KOPT-K1 (cell line): ENCODE results near the gene MYO18B.

Source experiments
- H3K27ac ChIP-seq: fragments of 200-600 bp; sonication (generic); 2 replicates; pipeline ENCODE4 v1.5.1; 2016; ENCODE audit warnings: antibody characterized with exemption, mild to moderate bottlenecking, low read depth, low read length; ENCODE audit not compliant: poor library complexity, severe bottlenecking
- H3K36me3 ChIP-seq: fragments of 200-600 bp; sonication (generic); 2 replicates; pipeline ENCODE4 v1.5.1; 2017; ENCODE audit warnings: antibody characterized with exemption, mild to moderate bottlenecking, low read length, moderate library complexity; ENCODE audit not compliant: insufficient read depth
- H3K9me3 ChIP-seq: fragments of 200-600 bp; sonication (generic); 2 replicates; pipeline ENCODE4 v1.5.1; 2017; ENCODE audit warnings: antibody characterized with exemption, low read length, mild to moderate bottlenecking; ENCODE audit not compliant: insufficient read depth, poor library complexity, severe bottlenecking

The MYO18B gene, protein sequence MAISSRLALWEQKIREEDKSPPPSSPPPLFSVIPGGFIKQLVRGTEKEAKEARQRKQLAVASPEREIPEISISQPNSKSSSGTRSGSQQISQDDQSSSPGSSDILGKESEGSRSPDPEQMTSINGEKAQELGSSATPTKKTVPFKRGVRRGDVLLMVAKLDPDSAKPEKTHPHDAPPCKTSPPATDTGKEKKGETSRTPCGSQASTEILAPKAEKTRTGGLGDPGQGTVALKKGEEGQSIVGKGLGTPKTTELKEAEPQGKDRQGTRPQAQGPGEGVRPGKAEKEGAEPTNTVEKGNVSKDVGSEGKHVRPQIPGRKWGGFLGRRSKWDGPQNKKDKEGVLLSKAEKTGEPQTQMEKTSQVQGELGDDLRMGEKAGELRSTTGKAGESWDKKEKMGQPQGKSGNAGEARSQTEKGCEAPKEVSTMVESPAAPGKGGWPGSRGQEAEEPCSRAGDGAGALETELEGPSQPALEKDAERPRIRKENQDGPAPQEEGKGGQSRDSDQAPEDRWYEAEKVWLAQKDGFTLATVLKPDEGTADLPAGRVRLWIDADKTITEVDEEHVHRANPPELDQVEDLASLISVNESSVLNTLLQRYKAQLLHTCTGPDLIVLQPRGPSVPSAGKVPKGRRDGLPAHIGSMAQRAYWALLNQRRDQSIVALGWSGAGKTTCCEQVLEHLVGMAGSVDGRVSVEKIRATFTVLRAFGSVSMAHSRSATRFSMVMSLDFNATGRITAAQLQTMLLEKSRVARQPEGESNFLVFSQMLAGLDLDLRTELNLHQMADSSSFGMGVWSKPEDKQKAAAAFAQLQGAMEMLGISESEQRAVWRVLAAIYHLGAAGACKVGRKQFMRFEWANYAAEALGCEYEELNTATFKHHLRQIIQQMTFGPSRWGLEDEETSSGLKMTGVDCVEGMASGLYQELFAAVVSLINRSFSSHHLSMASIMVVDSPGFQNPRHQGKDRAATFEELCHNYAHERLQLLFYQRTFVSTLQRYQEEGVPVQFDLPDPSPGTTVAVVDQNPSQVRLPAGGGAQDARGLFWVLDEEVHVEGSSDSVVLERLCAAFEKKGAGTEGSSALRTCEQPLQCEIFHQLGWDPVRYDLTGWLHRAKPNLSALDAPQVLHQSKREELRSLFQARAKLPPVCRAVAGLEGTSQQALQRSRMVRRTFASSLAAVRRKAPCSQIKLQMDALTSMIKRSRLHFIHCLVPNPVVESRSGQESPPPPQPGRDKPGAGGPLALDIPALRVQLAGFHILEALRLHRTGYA (N-terminal part only)

DNA sequence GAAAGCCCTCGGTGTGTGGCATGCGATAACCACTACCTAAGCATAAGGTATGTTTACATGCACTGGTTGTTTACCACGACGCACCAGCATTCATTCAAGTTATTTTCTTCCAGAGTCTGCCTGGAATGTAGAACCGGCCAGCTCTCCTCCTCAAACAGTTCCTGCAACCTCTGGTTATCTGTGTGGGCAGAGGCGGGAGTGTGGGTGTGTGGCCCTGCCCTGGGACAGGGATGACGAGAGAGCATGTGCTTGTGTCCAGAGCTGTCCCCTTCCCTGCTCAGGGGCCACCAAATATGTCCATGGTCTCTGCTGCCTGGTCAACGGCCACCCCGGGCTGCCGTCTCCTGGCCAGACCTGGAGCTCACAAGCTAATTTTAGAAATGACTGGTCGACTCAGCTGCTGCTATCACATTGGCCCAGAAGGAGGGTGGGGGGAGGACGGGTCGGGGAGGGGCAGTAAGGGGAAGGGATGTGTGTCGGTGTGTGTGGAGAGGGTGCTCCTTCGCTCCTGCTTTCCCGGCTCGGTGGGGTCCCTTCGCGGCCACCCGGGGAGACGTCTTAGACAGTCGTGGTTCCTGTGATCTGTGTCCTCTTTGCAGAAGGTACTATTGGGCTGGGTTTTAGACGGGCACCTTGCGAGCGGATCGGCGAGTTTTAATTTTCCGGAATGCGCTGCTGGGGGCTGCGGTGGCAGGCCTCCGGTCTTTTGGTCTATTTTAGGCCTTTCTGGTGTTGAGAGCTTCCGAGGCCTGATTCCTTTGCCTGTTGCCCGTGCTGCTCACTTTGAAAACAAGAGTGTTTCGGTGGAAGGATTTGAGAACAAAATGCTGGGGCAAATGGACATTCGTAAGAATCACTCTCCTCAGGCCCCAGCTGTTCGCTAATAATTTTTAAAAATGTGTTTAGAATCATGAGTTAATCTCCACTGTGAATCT lies at the start of gene MYO18B:
MYO18B (plus strand) TSS at position 497 of the 935 bp plus-strand sequence. CDS start 18,905 bp downstream, outside the sequence.
- Histone ChIP-seq H3K27ac (peak within 1 kb of the TSS; percentile 99), H3K36me3 (peaks cover 39% of the 10 kb centered on the region)

GRCh38 chr22:25692397-25693267 lies 49.4 kb upstream of the MYO18B start:
- peak overlapping the region; percentile 73 for H3K27ac ChIP-seq
- no peaks in the 10 kb centered on the region for H3K9me3 ChIP-seq
- H3K36me3 ChIP-seq: peaks cover 99% of the 10 kb centered on the region

More for the DNA sequence above, at the start of gene MYO18B:
- peaks cover 8% of the 10 kb centered on the region for H3K9me3 ChIP-seq

GRCh38 chr22:25693268-25693565 lies 48.8 kb upstream of the MYO18B start:
- Histone ChIP-seq H3K9me3 (no peaks in the 10 kb centered on the region), H3K36me3 (peaks cover 99% of the 10 kb centered on the region), H3K27ac (peak overlapping the region; percentile 73)

- Histone ChIP-seq H3K36me3 (peaks cover 99% of the 10 kb centered on the region), H3K9me3 (no peaks in the 10 kb centered on the region), H3K27ac (peak overlapping the region; percentile 30)
These were observed 47.6 kb upstream of the MYO18B start for GRCh38 chr22:25694196-25694907.

DNA sequence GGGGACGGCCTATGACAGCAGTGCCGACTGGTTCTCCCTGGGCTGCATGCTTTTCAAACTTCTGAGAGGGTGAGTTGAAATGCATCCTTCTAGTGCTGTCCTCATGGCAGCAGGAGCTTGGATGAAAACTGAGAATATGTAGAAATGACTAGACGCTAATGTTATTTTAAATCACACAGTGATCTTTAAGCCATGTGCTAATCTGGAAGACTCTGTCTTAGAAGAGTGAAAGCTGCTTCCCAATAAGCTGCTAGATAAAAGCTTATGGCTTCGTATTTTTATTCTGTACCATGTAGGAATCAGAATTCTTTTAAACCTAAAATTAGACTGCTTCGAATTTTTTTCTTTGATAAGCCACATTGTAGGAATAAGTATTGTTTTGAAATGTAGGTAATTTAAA lies 46.8 kb upstream of the MYO18B start:
- H3K36me3 ChIP-seq: peaks cover 97% of the 10 kb centered on the region
- H3K9me3 ChIP-seq: no peaks in the 10 kb centered on the region
- H3K27ac ChIP-seq: peak overlapping the region; percentile 30

DNA sequence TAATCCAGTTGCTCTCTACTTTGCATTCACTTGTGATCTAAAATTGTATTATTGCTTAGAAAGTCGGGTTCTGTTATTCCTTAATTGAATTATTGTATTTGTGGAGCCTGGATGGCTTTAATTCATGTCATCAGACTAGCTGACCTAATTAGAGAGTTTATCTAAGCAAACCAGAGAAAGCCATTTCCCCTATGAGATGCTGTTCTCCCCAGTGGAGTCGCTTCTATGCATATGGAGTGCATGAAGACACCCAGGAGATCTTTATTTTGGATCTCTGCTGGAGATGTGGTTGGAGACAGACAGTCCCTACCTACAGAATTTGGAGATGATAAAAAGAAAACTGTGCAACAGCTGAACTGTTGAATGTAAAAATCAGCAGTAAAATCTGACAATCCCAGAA lies 45.2 kb upstream of the MYO18B start:
- H3K36me3 ChIP-seq: peaks cover 90% of the 10 kb centered on the region
- peak overlapping the region; percentile 91 for H3K27ac ChIP-seq
- H3K9me3 ChIP-seq: no peaks in the 10 kb centered on the region

DNA sequence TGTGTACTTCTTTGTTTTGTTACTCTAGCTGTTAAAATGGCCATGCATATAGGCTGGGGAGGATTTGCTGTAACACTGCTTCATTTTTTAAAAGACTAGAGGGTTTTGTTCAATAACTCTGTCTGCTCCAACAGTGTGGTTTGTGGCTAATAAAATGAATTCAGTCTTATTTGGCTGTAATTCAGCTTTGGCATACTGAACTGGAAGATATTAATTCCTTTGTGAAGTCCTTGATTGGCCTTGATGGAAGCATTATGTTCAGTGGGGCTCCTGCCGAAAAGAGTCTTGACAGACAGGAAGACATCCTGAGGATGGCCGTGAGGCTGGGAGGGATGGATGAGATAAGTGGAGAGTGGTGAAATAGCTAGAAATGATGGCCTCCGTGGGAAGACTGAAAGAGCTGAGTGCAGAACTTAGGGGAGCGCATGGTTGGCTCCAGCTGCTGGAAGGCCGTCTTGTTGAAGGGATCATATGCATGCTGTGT lies 44.8 kb upstream of the MYO18B start:
- peak overlapping the region; percentile 91 for H3K27ac ChIP-seq
- H3K36me3 ChIP-seq: peaks cover 85% of the 10 kb centered on the region
- H3K9me3 ChIP-seq: no peaks in the 10 kb centered on the region

GRCh38 chr22:25697978-25698377 lies 44.0 kb upstream of the MYO18B start:
- Histone ChIP-seq H3K36me3 (peaks cover 78% of the 10 kb centered on the region), H3K9me3 (no peaks in the 10 kb centered on the region), H3K27ac (peak overlapping the region; percentile 91)

DNA sequence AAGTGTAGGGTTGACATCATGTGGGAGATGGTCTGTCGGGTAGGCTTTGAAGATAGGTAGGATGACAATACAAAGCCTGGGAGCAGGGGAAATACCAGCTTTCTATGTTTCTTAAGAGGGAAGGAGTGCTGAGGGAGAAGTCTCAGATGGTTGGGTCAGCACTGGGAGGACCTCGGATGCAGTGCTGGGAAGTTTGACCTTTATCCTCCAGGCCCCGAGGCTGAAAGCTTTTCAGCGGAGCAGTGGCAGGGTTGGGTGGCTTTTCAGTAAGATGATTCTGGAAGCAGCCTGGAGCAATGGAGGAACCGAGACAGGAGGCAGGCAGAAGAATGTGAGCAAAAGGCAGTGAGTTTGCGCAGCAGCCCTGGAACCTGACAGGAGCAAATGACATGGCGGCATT lies 43.5 kb upstream of the MYO18B start:
- Histone ChIP-seq H3K36me3 (peaks cover 78% of the 10 kb centered on the region), H3K9me3 (no peaks in the 10 kb centered on the region), H3K27ac (peak overlapping the region; percentile 91)

DNA sequence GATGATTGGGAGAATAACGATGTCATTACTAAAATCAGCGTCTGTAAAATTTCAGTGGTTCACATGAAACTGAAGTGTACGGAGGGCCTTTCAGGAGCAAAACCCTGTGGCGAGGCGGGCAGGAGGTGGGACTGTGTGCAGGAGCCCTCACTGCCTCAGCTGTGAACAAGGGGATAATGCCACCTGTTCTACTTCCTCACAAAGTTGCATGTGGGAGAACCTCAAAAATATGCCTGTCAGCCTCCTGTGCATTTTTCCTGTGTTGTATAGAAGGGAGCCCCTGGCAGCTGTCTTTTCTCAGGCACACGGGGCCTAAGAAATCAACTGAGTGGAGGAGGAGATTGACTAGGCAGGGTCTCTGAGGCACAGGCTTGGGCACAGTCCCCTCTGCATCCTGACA lies 43.0 kb upstream of the MYO18B start:
- H3K36me3 ChIP-seq: peaks cover 79% of the 10 kb centered on the region
- peak overlapping the region; percentile 91 for H3K27ac ChIP-seq
- no peaks in the 10 kb centered on the region for H3K9me3 ChIP-seq

DNA sequence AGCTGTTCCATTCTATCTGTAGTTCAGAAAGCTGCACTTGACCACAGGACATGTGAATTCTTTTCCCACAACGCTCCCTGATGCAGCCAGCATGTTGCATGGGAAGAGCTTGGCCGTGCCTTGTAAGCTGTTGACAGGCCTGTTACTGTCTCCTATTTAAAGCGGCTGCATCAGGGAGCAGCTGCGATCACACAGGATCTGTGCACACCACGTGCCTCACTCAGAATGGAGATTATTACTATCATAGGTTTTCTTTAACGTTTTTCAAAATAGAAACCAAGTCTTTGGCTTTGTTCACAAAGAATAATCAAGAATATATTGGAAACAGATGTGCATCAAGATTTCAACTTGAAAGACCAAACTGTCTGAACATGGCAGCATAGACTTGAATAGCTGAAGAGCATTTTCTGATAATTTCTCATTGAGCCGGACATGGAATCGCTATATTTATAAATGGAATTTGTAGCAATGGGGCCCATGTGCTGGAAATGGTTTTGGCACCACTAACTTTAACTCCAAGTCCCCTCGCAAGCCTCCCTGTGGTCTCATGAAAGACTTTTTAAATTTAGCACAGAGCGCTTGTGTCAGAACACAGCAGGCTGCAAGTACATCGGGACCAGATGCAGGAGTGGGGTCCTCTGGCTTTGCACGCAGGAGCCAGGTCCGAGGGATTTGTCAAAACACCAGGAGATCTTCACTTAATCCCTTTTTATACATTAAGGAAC lies 40.8 kb upstream of the MYO18B start:
- Histone ChIP-seq H3K36me3 (peaks cover 79% of the 10 kb centered on the region), H3K9me3 (no peaks in the 10 kb centered on the region), H3K27ac (peak overlapping the region; percentile 91)

DNA sequence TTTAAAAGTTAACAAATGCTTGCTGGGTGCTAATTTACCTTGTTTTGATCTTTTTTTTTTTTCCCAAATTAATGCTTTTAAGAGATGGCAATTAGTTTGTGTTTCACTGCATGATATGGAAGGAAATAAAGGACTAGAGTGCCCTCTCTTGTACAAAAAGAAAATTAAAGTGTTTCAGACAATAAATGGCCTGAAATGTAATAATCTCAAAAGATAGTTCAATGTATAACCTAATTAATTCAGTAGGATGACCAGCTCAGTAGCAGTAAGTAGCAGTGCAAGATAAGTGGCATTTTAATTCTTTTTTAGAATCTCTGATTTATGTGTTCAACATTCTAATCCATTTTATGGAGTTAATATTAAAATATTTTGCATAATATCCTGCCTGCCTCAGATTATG lies 39.9 kb upstream of the MYO18B start:
- H3K9me3 ChIP-seq: no peaks in the 10 kb centered on the region
- H3K36me3 ChIP-seq: peaks cover 79% of the 10 kb centered on the region
- H3K27ac ChIP-seq: peak overlapping the region; percentile 91
